ENCODE results near the gene IL36G. TPM values are rescaled to one million over a fixed set of nuclear protein-coding genes. Genes with fewer than 3 reads are reported as not detected.

IL36G gene
- total and polyA plus RNA-seq, 9 of the 15 experiments (the other 6 are each of a cell fraction or from before 2014, with no cell fraction given), result not detected

DNA sequence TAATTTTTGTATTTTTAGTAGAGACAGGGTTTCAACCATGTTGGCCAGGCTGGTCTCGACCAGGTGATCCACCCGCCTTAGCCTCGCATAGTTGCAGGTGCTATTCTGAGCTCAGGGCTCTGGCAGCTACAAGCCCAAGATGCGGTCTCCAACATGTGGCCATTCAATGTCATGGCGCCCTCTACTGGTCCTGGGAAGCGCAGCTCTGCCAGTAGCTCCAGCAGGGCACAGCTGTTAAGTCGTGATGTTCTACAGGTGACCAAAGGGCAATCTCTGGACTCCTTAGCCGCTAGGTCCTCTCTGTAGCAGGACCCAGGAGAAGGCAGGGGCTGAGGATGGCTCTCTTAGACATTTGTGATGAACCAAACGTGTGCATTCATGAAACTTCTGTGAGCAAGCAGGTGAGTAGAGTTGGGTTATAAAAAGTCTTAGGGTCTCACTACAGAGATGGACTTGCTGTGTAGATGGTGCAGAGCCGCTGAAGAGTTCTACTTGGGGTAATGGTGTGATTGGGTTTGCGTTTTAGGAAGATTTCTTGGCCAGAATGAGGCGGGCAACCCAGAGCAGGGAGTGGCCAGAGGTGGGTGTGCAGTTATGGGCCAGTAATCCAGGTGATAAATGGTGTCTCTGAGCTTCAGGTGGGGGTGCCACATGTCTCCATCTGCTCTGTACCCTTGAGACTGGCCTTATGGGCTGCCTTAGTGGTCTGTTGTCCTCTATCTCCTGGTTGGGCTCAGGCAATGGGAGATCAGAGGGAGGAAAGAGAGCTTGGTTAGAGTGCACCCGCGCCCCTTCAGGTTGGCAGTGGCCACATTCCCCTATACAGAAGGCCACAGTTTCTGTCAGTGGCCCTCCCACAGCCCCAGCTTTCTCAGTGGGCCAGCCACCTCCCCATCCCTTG, 35.8 kb upstream of the IL36G start (continued):
- TF ChIP-seq ZBTB8A (IDR thresholded peaks at IDR 0.05; ENCODE audit: partially characterized antibody), result no peak
- TF ChIP-seq ILF3 (IDR thresholded peaks at IDR 0.05; ENCODE audit: borderline replicate concordance), result no peak
- TF ChIP-seq BCOR (IDR thresholded peaks at IDR 0.05), result no peak
- TF ChIP-seq U2AF2 (optimal IDR thresholded peaks at IDR 0.05; ENCODE audit: low read depth, low read length), result no peak
- no peak for TF ChIP-seq ZNF57 (CRISPR knock-in tag; IDR thresholded peaks at IDR 0.05)
- TF ChIP-seq, protein P1, sequence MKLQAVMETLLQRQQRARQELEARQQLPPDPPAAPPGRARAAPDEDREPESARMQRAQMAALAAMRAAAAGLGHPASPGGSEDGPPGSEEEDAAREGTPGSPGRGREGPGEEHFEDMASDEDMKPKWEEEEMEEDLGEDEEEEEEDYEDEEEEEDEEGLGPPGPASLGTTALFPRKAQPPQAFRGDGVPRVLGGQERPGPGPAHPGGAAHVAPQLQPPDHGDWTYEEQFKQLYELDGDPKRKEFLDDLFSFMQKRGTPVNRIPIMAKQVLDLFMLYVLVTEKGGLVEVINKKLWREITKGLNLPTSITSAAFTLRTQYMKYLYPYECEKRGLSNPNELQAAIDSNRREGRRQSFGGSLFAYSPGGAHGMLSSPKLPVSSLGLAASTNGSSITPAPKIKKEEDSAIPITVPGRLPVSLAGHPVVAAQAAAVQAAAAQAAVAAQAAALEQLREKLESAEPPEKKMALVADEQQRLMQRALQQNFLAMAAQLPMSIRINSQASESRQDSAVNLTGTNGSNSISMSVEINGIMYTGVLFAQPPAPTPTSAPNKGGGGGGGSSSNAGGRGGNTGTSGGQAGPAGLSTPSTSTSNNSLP (IDR thresholded peaks at IDR 0.05; ENCODE audit: borderline replicate concordance, low read depth, low read length), result no peak
- TF ChIP-seq, protein P2, sequence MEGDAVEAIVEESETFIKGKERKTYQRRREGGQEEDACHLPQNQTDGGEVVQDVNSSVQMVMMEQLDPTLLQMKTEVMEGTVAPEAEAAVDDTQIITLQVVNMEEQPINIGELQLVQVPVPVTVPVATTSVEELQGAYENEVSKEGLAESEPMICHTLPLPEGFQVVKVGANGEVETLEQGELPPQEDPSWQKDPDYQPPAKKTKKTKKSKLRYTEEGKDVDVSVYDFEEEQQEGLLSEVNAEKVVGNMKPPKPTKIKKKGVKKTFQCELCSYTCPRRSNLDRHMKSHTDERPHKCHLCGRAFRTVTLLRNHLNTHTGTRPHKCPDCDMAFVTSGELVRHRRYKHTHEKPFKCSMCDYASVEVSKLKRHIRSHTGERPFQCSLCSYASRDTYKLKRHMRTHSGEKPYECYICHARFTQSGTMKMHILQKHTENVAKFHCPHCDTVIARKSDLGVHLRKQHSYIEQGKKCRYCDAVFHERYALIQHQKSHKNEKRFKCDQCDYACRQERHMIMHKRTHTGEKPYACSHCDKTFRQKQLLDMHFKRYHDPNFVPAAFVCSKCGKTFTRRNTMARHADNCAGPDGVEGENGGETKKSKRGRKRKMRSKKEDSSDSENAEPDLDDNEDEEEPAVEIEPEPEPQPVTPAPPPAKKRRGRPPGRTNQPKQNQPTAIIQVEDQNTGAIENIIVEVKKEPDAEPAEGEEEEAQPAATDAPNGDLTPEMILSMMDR (IDR thresholded peaks at IDR 0.05 in 2 of 3, conservative IDR thresholded peaks at IDR 0.05 in 1 of 3; ENCODE audit: insufficient read depth in 2 of 3, low read depth in 1 of 3, low read length in 3 of 3), result peak; percentile 87 to 94 (median 92)
- TF ChIP-seq, protein P3, sequence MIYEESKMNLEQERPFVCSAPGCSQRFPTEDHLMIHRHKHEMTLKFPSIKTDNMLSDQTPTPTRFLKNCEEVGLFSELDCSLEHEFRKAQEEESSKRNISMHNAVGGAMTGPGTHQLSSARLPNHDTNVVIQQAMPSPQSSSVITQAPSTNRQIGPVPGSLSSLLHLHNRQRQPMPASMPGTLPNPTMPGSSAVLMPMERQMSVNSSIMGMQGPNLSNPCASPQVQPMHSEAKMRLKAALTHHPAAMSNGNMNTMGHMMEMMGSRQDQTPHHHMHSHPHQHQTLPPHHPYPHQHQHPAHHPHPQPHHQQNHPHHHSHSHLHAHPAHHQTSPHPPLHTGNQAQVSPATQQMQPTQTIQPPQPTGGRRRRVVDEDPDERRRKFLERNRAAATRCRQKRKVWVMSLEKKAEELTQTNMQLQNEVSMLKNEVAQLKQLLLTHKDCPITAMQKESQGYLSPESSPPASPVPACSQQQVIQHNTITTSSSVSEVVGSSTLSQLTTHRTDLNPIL (CRISPR knock-in tag; IDR thresholded peaks at IDR 0.05), result no peak
- TF ChIP-seq, protein P4, sequence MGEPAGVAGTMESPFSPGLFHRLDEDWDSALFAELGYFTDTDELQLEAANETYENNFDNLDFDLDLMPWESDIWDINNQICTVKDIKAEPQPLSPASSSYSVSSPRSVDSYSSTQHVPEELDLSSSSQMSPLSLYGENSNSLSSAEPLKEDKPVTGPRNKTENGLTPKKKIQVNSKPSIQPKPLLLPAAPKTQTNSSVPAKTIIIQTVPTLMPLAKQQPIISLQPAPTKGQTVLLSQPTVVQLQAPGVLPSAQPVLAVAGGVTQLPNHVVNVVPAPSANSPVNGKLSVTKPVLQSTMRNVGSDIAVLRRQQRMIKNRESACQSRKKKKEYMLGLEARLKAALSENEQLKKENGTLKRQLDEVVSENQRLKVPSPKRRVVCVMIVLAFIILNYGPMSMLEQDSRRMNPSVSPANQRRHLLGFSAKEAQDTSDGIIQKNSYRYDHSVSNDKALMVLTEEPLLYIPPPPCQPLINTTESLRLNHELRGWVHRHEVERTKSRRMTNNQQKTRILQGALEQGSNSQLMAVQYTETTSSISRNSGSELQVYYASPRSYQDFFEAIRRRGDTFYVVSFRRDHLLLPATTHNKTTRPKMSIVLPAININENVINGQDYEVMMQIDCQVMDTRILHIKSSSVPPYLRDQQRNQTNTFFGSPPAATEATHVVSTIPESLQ (CRISPR knock-in tag; IDR thresholded peaks at IDR 0.05), result no peak
- TF ChIP-seq POLR2H (tag; IDR thresholded peaks at IDR 0.05; ENCODE audit: low read depth), result no peak
- no peak for TF ChIP-seq CBX8 (IDR thresholded peaks at IDR 0.05; ENCODE audit: borderline replicate concordance, extremely low read depth, low read depth, low read length, poor library complexity, severe bottlenecking)
- 0 out of 2 replicates have a peak, but pooled peaks have one; percentile 41 for TF ChIP-seq CC2D1A (IDR thresholded peaks at IDR 0.05)
- TF ChIP-seq, protein P5, sequence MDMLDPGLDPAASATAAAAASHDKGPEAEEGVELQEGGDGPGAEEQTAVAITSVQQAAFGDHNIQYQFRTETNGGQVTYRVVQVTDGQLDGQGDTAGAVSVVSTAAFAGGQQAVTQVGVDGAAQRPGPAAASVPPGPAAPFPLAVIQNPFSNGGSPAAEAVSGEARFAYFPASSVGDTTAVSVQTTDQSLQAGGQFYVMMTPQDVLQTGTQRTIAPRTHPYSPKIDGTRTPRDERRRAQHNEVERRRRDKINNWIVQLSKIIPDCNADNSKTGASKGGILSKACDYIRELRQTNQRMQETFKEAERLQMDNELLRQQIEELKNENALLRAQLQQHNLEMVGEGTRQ (CRISPR knock-in tag; IDR thresholded peaks at IDR 0.05), result no peak
- no peak for TF ChIP-seq POLR2A (conservative IDR thresholded peaks at IDR 0.05)

Data from K562 (cell line).